Keratinocyte (primary cell): ENCODE data around the gene KLHL2. TPM values are rescaled to one million over a fixed set of nuclear protein-coding genes. Genes with fewer than 3 reads are reported as not detected.

ENCODE experiments used
- DNase-seq: peaks from one replicate; pipeline ENCODE4 v3.0.0-alpha.2; 2011; ENCODE audit warnings: low read depth, missing footprints, low spot score
- FAIRE-seq: peaks from 2 replicates; lab custom pipeline; 2011; peaks lifted over from hg19 to GRCh38; lab: Jason Lieb, UNC
- H2AFZ ChIP-seq: 2 replicates; pipeline ENCODE4 v1.6.0; 2012; ENCODE audit warnings: low read length, control low read depth, inconsistent platforms; ENCODE audit not compliant: control insufficient read depth
- H3K27ac ChIP-seq: 2 replicates; pipeline ENCODE4 v1.5.1; 2011; ENCODE audit warnings: low read length; ENCODE audit not compliant: control insufficient read depth, insufficient read depth
- H3K27me3 ChIP-seq: 3 replicates; pipeline ENCODE4 v1.6.0; 2011; ENCODE audit warnings: low read length; ENCODE audit not compliant: control insufficient read depth, insufficient read depth; ENCODE audit errors: extremely low read depth
- H3K36me3 ChIP-seq, 2 experiments: 2 replicates in 1 of 2; 3 replicates in 1 of 2; pipeline ENCODE4 v1.5.1; 2011; ENCODE audit warnings: low read length in 2 of 2, mild to moderate bottlenecking in 1 of 2; ENCODE audit not compliant: control insufficient read depth in 2 of 2, insufficient read depth in 2 of 2; ENCODE audit errors: extremely low read depth in 1 of 2
- H3K4me1 ChIP-seq: 3 replicates; pipeline ENCODE4 v1.5.1; 2011; ENCODE audit warnings: low read length; ENCODE audit not compliant: control insufficient read depth, insufficient read depth; ENCODE audit errors: extremely low read depth
- H3K4me2 ChIP-seq: 3 replicates; pipeline ENCODE4 v1.6.0; 2011; ENCODE audit warnings: low read depth, low read length; ENCODE audit not compliant: control insufficient read depth, insufficient read depth; ENCODE audit errors: extremely low read depth
- H3K4me3 ChIP-seq, 3 experiments: fragments of 200-600 bp in 1 of 3; sonication (generic) in 1 of 3; 2 replicates in 2 of 3; 3 replicates in 1 of 3; pipeline ENCODE4 v1.5.1; 2011 to 2016; ENCODE audit warnings: low read length in 3 of 3, mild to moderate bottlenecking in 3 of 3, control low read depth in 2 of 3, inconsistent platforms in 1 of 3, low read depth in 1 of 3, mixed read lengths in 1 of 3, mixed run types in 1 of 3, moderate library complexity in 1 of 3; ENCODE audit not compliant: control insufficient read depth in 2 of 3, insufficient read depth in 2 of 3; ENCODE audit errors: extremely low read depth in 1 of 3
- H3K79me2 ChIP-seq: 2 replicates; pipeline ENCODE4 v1.6.0; 2012; ENCODE audit warnings: low read length; ENCODE audit not compliant: control insufficient read depth, insufficient read depth
- H3K9ac ChIP-seq: 3 replicates; pipeline ENCODE4 v1.6.0; 2011; ENCODE audit warnings: low read length; ENCODE audit not compliant: control insufficient read depth, insufficient read depth; ENCODE audit errors: extremely low read depth
- H3K9me1 ChIP-seq: 3 replicates; pipeline ENCODE4 v1.6.0; 2011; ENCODE audit warnings: low read length; ENCODE audit not compliant: control insufficient read depth, insufficient read depth; ENCODE audit errors: extremely low read depth
- H3K9me3 ChIP-seq: 2 replicates; pipeline ENCODE4 v1.5.1; 2012; ENCODE audit warnings: low read depth, low read length; ENCODE audit not compliant: control insufficient read depth
- H4K20me1 ChIP-seq: 3 replicates; pipeline ENCODE4 v1.6.0; 2011; ENCODE audit warnings: low read length; ENCODE audit not compliant: control insufficient read depth, insufficient read depth; ENCODE audit errors: extremely low read depth
- CTCF ChIP-seq, 3 experiments: IDR thresholded peaks in 1 of 3; conservative IDR thresholded peaks in 1 of 3; optimal IDR thresholded peaks in 1 of 3; 2 replicates in 2 of 3; 3 replicates in 1 of 3; pipeline versions ENCODE3 to v1.5.1; 2011; ENCODE audit warnings: low read length in 3 of 3, mild to moderate bottlenecking in 3 of 3, moderate library complexity in 2 of 3, control low read depth in 1 of 3, inconsistent platforms in 1 of 3; ENCODE audit not compliant: insufficient read depth in 2 of 3; ENCODE audit errors: extremely low read depth in 1 of 3
- EZH2 ChIP-seq: IDR thresholded peaks from one replicate; pipeline ENCODE4 v1.6.1; 2012; ENCODE audit warnings: inconsistent platforms, mild to moderate bottlenecking, low read length, moderate library complexity
- dilution Hi-C: fragments of 300-500 bp; cut with MboI; formaldehyde crosslinking; loops from one replicate; pipeline ENCODE4 v1.7.0; 2020; ENCODE audit warnings: low sequenced_read_pairs; ENCODE audit not compliant: extremely low pct_ligation_motif_present
- polyA plus RNA-seq, 5 experiments: library from polyadenylated mRNA; depleted of rRNA in 3 of 5; stranded (reverse) in 3 of 5; stranded (forward) in 1 of 5; unstranded in 1 of 5; fragments of >200 nt; gene quantifications; 1 replicate in 1 of 5; 2 replicates in 3 of 5; 3 replicates in 1 of 5; pipeline versions ENCODE4 v1.2.1 to v1.2.3, GENCODE V29; 2011 to 2012; ENCODE audit warnings: missing spikeins in 2 of 5, low read depth in 1 of 5, low replicate concordance in 1 of 5

Gene KLHL2
- polyA plus RNA-seq, 1 donor (not counting 4 experiments of a cell fraction or from before 2014, with no cell fraction given), result 18.5 TPM

- TF ChIP-seq EZH2 (no peak), CTCF (optimal IDR thresholded peaks at IDR 0.05 in 1 of 3, IDR thresholded peaks at IDR 0.05 in 1 of 3, conservative IDR thresholded peaks at IDR 0.05 in 1 of 3; ENCODE audit: extremely low read depth in 1 of 3, insufficient read depth in 2 of 3, low read length in 3 of 3) (no peak)
- Histone ChIP-seq H4K20me1 (no peaks in the 10 kb centered on the region), H3K4me2 (no peak overlapping the region), H3K9me3 (no peaks in the 10 kb centered on the region), H3K4me1 (no peaks in the 10 kb centered on the region), H2AFZ (no peak overlapping the region), H3K27ac (no peak overlapping the region), H3K9ac (no peak overlapping the region), H3K4me3 (no peak overlapping the region), H3K36me3 (no peaks in the 10 kb centered on the region), H3K79me2 (no peaks in the 10 kb centered on the region), H3K9me1 (no peaks in the 10 kb centered on the region), H3K27me3 (no peaks in the 10 kb centered on the region)
- FAIRE-seq (no peak), DNase-seq (no peak)
- dilution Hi-C loops, result no loop called here
Measured at GRCh38 chr4:165368567-165368966, 161.2 kb downstream of the KLHL2 start.

GRCh38 chr4:165369522-165369921, 162.2 kb downstream of the KLHL2 start:
- H3K9ac ChIP-seq, result no peak overlapping the region
- H3K79me2 ChIP-seq, result no peaks in the 10 kb centered on the region
- TF ChIP-seq EZH2, result no peak
- TF ChIP-seq CTCF (optimal IDR thresholded peaks at IDR 0.05 in 1 of 3, IDR thresholded peaks at IDR 0.05 in 1 of 3, conservative IDR thresholded peaks at IDR 0.05 in 1 of 3; ENCODE audit: extremely low read depth in 1 of 3, insufficient read depth in 2 of 3, low read length in 3 of 3), result no peak
- H2AFZ ChIP-seq, result no peak overlapping the region
- no peaks in the 10 kb centered on the region for H3K9me1 ChIP-seq
- no peak for DNase-seq
- H3K4me2 ChIP-seq, result no peak overlapping the region
- dilution Hi-C loops, result no loop called here
- no peak overlapping the region for H3K27ac ChIP-seq
- H3K27me3 ChIP-seq, result no peaks in the 10 kb centered on the region
- no peak for FAIRE-seq
- no peaks in the 10 kb centered on the region for H4K20me1 ChIP-seq
- no peak overlapping the region for H3K4me3 ChIP-seq
- H3K36me3 ChIP-seq, result no peaks in the 10 kb centered on the region
- no peaks in the 10 kb centered on the region for H3K4me1 ChIP-seq
- no peaks in the 10 kb centered on the region for H3K9me3 ChIP-seq
